ENCODE measurements around the gene ATP5MC2.

Gene ATP5MC2

GRCh38 chr12:53700567-53700966, 24.7 kb upstream of the ATP5MC2 start:
- FAIRE-seq (no peak), DNase-seq (ENCODE audit: insufficient read length, low spot score) (no peak)
- TF ChIP-seq CTCF (IDR thresholded peaks at IDR 0.05; ENCODE audit: insufficient read depth, missing control alignments) = no peak

- FAIRE-seq (no peak), DNase-seq (ENCODE audit: insufficient read length, low spot score) (no peak)
- TF ChIP-seq CTCF (IDR thresholded peaks at IDR 0.05; ENCODE audit: insufficient read depth, missing control alignments) = no peak
Measured at GRCh38 chr12:53699678-53700025, 23.8 kb upstream of the ATP5MC2 start.

GRCh38 chr12:53698948-53699677, 23.2 kb upstream of the ATP5MC2 start:
- no peak for DNase-seq (ENCODE audit: insufficient read length, low spot score)
- no peak for TF ChIP-seq CTCF (IDR thresholded peaks at IDR 0.05; ENCODE audit: insufficient read depth, missing control alignments)
- no peak for FAIRE-seq

GRCh38 chr12:53696655-53697331, 20.9 kb upstream of the ATP5MC2 start:
- FAIRE-seq (no peak), DNase-seq (ENCODE audit: insufficient read length, low spot score) (no peak)
- TF ChIP-seq CTCF (IDR thresholded peaks at IDR 0.05; ENCODE audit: insufficient read depth, missing control alignments) = no peak

GRCh38 chr12:53696285-53696654, 20.4 kb upstream of the ATP5MC2 start:
- no peak for TF ChIP-seq CTCF (IDR thresholded peaks at IDR 0.05; ENCODE audit: insufficient read depth, missing control alignments)
- FAIRE-seq (peak; percentile 96), DNase-seq (ENCODE audit: insufficient read length, low spot score) (peak; percentile 98)

- no peak for FAIRE-seq
- TF ChIP-seq CTCF (IDR thresholded peaks at IDR 0.05; ENCODE audit: insufficient read depth, missing control alignments) = no peak
- no peak for DNase-seq (ENCODE audit: insufficient read length, low spot score)
Measured at GRCh38 chr12:53695152-53696145, 19.6 kb upstream of the ATP5MC2 start.

All from D721Med (cell line).